Femur (tissue), 1 donor: Measurements from ENCODE around the gene FAM53B.
"Not testable (repeated sequence)": the region's sequence is repeated elsewhere in the genome, so short reads cannot be mapped to it uniquely, and the experiment has no call there.

Experiments
- DNase-seq: peaks from one replicate; pipeline ENCODE4 v3.0.0-alpha.2; 2017

The FAM53B gene

GRCh38 chr10:124744102-124745050 is at the start of gene FAM53B:
Gene FAM53B, minus strand, starts transcription at chr10:124744378. Its CDS starts 37,665 bp downstream, at chr10:124706713.
- DNase-seq: peak; percentile 88

- no peak for DNase-seq
These were observed 48.8 kb upstream of the FAM53B start for GRCh38 chr10:124792998-124793352.

GRCh38 chr10:124791547-124792348 is 47.6 kb upstream of the FAM53B start, which contains the start of gene EEF1AKMT2:
Gene EEF1AKMT2, minus strand, starts transcription at chr10:124791887. Its CDS starts 54 bp downstream, at chr10:124791833.
- DNase-seq: peak; percentile 91

- DNase-seq: not testable (repeated sequence)
These were observed 38.7 kb upstream of the FAM53B start for GRCh38 chr10:124782900-124783299.

- DNase-seq: no peak
These were observed 24.6 kb upstream of the FAM53B start for GRCh38 chr10:124768791-124769190.

- no peak for DNase-seq
These were observed 21.1 kb upstream of the FAM53B start for GRCh38 chr10:124765256-124765655.

GRCh38 chr10:124763267-124763666 is 19.1 kb upstream of the FAM53B start:
- no peak for DNase-seq

GRCh38 chr10:124762281-124762680 is 18.1 kb upstream of the FAM53B start:
- no peak for DNase-seq

- DNase-seq: no peak
These were observed 12.2 kb upstream of the FAM53B start for GRCh38 chr10:124756156-124756903.

- no peak for DNase-seq
These were observed 11.4 kb upstream of the FAM53B start for GRCh38 chr10:124755581-124755980.

GRCh38 chr10:124754227-124754626 is 10.0 kb upstream of the FAM53B start:
- no peak for DNase-seq

GRCh38 chr10:124748953-124749645 is 4.9 kb upstream of the FAM53B start:
- DNase-seq: no peak

GRCh38 chr10:124748166-124748565 is 4.0 kb upstream of the FAM53B start:
- no peak for DNase-seq

- no peak for DNase-seq
These were observed 3.6 kb upstream of the FAM53B start for GRCh38 chr10:124747745-124748144.

GRCh38 chr10:124746992-124747391 is 2.8 kb upstream of the FAM53B start:
- no peak for DNase-seq

GRCh38 chr10:124746447-124746846 is 2.3 kb upstream of the FAM53B start:
- DNase-seq: not testable (repeated sequence)

GRCh38 chr10:124745673-124746072 is 1.5 kb upstream of the FAM53B start:
- no peak for DNase-seq

- DNase-seq: no peak
These were observed 1.1 kb upstream of the FAM53B start for GRCh38 chr10:124745252-124745651.

- no peak for DNase-seq
These were observed 732 bp downstream of the FAM53B start for GRCh38 chr10:124743191-124744101.

- DNase-seq: no peak
These were observed 1.6 kb downstream of the FAM53B start for GRCh38 chr10:124742413-124743190.
